CD1c-positive myeloid dendritic cell (primary cell): ENCODE results near the gene JAKMIP1.
A peak's percentile ranks its signal among the peaks of the same experiment; 100 is the strongest.
"Not testable (repeated sequence)": the region's sequence is repeated elsewhere in the genome, so short reads cannot be mapped to it uniquely, and the experiment has no call there.

Source experiments
- DNase-seq: peaks from one replicate; pipeline ENCODE4 v3.0.0-alpha.2; 2016; ENCODE audit errors: extremely low spot score

JAKMIP1 gene

GRCh38 chr4:6013564-6013963 is 186.8 kb downstream of the JAKMIP1 start:
- no peak for DNase-seq

- no peak for DNase-seq
These were observed 188.1 kb downstream of the JAKMIP1 start for GRCh38 chr4:6012200-6012599.

GRCh38 chr4:6011686-6012085 is 188.7 kb downstream of the JAKMIP1 start:
- no peak for DNase-seq

- DNase-seq: no peak
These were observed 189.1 kb downstream of the JAKMIP1 start for GRCh38 chr4:6011271-6011671.

DNA sequence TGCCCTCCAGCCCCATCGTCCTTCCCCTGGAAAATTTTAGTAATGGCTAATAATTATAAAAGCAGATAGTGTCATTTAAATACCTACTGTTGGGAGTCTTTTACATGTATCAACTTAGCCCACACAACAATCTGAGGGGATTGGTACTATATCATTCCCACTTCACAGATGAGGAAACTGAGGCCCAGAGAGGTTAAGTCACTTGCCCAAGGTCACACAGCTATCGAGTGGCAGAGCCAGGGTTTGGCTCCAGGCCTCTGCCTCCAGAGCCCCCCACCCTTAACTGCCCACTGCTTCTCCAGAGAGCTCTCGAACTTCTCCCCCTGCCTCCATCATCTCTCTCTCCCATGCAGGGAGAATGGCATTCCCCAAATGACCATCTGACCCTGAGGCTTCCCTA is 189.6 kb downstream of the JAKMIP1 start:
- DNase-seq: no peak

GRCh38 chr4:6009452-6009851 is 190.9 kb downstream of the JAKMIP1 start:
- DNase-seq: no peak

DNA sequence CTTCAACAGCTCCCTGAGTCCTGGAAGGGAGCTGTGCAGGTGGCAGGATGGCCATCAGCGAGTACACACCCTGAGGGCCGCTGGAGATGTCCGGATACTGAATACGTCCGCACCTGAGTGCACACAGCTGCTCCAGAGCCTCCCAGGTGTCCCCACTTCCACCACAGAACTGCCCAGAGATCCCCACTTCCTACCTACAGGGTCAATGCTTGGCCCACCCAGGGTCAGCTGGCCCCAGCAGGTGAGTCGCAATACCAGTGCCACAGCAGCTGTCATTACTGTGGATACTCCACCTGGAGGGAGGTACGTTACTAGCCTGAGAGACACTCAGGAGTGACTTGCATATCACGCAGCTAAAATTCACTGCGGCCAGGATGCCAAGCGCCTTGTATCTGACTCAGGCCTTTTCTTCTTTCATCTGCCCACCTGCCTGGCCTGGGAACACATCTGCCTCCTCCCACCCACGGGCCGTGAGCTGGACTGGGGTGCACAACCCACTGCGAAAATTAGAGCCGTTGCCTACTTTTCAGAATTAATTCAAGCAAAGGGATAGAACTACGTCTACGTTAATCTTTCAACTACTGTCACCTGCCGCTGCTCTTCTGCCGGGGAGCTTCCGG is 191.5 kb downstream of the JAKMIP1 start:
- DNase-seq: no peak

- no peak for DNase-seq
These were observed 192.2 kb downstream of the JAKMIP1 start for GRCh38 chr4:6008092-6008551.

DNA sequence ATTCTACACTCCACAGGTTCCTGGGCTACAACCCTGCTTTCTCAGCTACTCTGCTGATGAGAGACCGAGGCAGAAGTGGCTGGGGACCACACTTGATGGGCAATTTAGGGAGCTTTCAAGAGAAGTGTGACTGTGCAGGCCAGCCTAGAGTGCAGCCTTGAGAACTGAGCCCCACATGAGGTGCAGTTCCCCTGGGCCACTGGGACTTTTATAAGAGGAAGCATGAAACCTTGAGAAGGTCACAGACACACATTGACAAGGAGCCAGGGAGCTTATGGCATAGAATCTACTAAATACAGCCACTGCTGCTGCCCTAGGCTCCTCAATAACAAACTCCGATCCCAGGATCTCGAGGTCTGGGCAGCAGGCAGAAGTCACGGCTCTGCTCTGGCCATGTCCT is 195.2 kb downstream of the JAKMIP1 start:
- no peak for DNase-seq

- not testable (repeated sequence) for DNase-seq
These were observed 196.9 kb downstream of the JAKMIP1 start for GRCh38 chr4:6003485-6003884.

DNA sequence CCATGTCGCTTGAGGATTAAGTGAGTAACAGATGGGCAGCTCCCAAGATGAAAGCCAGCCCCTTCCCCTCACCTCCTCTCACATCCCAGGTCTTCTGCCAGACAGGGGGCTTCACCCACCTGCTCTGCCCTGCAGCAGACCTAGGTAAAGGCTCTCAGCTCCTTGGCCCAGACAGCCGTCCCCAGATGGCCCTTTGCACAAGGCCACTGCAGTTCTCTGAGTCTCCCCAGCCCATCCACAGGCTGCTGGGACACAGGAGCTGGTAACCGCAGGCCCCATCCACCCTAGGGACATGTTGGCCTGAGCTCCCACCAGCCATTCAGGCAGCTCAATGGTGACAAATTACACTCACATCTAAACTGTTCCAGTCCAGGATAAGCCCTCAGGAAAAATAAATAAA is 197.4 kb downstream of the JAKMIP1 start:
- no peak for DNase-seq

DNA sequence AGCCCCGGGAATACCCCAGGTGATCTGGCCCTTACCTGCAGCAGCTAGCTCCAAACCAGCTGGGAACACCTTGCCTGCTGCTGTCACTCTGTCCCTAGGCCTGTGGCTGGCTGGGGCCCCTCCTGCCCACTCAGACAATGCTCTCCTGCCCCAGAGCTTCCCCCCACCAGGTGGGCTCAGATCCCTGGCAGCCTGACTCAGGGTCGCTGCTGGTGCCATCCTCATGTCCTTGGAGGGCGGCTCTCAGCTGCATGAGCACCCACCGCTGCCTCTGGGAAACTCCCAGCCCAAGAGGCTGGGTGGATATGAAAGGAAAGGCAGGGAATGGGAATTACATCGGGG is 197.9 kb downstream of the JAKMIP1 start:
- DNase-seq: no peak

DNA sequence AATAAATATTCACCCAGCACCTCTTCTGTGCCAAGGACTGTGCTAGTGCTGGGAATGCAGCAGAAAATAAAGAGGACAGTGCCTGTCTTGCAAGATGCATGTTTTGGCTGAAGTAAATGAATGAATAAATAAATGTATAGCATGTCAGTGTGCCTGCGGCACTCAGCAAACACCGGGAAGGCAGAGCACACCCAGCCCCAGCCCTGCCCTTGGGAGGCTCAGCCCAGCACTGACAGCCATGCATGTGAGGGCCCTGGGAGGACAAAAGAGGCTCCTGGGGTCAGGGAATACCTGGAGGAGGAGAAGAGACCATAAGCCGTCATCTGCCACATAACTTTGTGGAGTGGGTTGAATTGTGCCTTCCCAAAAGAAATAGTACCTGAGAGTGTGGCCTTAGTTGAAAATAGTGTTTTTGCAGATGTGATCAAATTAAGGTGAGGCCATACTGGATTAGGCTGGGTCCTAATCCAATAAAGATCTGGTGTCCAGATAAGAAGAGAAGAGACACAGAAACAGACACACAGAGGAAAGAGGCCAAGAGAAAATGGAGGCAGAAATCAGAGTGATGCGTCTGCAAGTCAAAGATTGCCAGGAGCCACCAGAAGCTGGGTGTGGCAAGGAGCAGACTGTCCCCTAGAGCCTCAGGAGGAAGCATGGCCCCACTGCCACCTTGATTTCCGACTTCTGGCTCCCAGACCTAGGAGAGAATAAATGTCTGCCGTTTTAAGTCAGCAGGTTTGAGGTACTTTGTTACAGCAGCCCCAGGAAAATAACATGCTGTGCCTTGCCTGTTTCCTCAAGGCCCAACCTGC is 198.5 kb downstream of the JAKMIP1 start:
- DNase-seq: no peak

GRCh38 chr4:5999830-6000365 is 200.5 kb downstream of the JAKMIP1 start:
- DNase-seq: no peak

DNA sequence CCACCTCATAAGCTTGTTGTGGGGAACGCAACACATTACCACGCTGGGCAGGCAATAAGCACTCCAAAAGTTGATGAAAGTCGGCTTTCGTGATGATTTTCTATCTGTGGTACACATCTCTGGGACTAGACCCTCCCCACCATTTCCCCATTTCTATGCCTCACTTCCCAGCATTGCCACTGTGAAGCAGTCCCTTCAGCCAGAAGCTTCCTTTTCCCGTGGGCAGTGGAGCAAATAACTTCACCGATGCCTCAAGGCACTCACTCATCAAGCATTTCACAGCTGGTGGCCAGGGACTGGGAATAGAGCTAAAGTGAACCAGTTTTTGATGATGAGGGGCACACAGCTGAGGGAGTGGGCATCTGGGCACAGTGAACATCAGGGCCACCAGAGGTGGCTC is 201.0 kb downstream of the JAKMIP1 start:
- no peak for DNase-seq

GRCh38 chr4:5998333-5998936 is 201.9 kb downstream of the JAKMIP1 start:
- peak; percentile 43 for DNase-seq

DNA sequence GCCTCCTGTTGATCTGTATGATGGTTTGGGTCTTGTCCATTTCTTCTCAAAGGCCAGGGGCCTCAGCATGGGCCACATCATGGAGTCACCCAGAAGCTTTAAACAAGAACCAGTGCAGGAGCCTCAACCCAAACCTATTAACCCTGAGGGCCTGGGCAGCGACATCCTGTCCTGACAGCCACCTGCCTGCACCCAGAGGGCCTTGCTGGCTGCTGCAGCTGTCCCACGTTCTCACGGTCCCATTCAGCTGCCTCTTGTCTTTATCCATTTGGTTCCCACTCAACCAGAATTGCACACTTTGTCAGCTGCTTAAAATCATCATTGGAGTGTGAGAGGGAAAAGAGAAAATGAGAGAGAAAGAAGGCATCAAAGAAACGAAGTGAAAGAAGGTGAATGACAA is 203.7 kb downstream of the JAKMIP1 start:
- no peak for DNase-seq

DNA sequence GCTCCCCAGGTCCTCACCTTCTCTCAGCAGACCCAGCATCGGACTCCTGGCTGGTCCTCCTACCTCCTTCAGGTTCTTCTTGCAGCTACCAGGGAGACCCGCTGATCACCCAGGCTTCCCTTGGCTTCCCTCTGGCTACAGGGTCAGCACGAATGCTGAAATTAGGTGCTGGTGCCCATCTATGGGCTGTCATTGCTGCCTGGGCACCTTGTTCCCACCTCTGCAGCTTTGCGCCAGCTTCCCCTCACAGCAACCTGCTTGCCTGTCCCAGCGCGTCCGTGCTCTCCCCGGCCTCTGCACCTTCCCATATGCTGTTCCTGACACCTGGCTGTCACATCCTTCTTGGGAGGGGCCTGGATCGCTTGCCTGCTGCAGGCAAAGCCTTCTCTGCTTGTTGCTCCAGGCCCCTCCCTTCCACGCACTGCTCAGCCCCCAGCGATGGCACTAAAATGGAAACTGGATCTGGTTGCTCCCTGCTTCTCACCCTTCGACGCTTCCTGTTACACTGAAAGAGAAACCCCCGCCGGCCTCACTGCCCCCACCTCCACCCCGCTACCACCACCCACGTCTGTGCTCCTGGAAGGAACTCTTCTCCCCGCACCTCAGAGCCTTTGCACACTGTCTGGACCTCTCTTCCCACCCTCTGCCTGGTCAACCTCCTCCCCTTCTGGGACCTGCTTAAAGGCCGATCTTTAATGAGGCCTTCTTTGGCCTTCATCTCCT is 204.3 kb downstream of the JAKMIP1 start:
- no peak for DNase-seq

DNA sequence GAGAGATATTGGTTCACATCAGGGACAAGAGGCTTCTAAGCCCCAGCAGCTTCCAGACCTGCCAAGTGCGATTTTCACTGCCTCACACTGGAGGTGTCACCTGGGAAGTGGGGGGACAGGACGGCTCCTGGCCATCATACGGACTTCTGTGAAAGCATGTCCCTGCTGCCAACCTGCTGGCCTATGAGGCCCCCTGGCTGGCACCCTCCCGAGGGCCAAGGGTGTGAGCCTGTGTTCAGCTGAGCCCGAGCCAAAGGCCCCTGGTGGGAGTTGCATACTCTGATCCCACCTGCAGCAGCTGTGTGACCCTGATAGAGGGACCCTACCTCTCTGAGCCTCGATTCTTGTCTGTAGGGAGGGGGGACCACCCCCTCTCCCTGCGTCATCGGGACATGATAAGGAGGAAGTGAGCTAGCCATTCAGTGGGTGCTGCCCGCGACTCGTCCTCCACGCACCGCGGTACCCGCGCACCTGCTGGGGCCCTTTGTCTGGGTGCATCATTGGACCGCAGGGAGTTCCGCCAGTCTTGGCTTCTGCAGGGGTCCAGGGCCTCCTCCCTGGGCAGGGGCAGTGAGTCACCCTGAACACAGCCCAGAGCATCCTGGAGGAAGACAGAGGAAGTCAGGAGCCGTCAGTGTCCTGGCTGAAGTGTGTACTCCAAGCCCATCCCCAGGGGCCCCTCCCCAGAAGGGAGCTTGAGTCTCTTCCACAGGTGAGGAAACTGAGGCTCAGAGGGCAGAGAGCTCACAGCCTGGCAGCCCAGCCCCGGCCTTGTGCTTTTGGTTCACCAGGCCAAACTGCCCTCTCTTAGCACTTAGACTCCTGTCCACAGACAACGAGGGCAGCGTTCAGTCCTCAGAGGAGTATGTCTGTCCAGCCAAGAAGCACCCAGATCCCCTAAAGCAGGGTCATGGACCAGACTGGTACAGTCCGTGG is 206.2 kb downstream of the JAKMIP1 start:
- DNase-seq: no peak

- not testable (repeated sequence) for DNase-seq
These were observed 207.0 kb downstream of the JAKMIP1 start for GRCh38 chr4:5993346-5993745.

GRCh38 chr4:5992828-5993321 is 207.5 kb downstream of the JAKMIP1 start:
- DNase-seq: no peak
